DMS114 treated with DMSO at 0.1 percent for 48 hours (cell line): ENCODE data around the gene PIGZ.
A peak's percentile ranks its signal among the peaks of the same experiment; 100 is the strongest.

ENCODE experiments used
- DNase-seq: peaks from one replicate; lab custom pipeline; 2025; ENCODE audit not compliant: unreplicated experiment; lab: John Stamatoyannopoulos, UW

PIGZ gene

GRCh38 chr3:196985298-196985697, 16.7 kb upstream of the PIGZ start:
- no peak for DNase-seq

DNA sequence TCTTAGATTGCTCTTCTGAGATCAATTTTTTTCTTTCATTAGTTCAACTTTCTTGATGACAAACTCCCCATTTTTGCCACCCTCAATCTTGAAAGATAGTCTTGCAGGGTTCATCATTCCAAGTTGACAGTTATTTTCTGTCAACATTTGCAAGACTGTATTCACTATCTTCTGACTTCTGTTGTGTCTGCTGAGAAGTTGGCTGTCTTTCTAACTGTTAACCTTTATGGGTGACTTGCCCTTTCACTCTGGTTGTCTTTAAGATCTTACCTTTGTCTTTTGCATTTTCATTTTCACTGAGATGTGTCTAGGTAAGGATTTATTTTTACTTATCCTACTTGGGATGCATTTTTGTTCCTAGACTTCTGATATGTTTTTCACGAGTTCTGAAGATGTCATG, 14.6 kb upstream of the PIGZ start:
- no peak for DNase-seq

DNA sequence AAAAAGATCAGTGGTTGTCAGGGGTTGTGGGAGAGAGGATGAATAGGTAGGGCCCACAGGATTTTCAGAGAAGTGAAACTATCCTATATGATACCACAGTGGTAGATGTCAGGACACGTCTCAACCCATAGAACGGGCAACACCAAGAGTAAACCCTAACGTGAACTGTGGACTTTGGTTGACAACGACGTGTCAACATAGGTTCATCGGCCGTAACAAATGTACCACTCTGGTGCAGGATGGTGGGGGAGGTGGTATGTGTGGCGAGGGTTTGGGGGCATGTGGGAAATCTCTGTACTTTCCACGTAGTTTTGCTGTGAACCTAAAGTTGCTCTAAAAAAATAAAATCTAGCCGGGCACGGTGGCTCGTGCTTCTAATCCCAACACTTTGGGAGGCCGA, 13.0 kb upstream of the PIGZ start:
- no peak for DNase-seq

DNA sequence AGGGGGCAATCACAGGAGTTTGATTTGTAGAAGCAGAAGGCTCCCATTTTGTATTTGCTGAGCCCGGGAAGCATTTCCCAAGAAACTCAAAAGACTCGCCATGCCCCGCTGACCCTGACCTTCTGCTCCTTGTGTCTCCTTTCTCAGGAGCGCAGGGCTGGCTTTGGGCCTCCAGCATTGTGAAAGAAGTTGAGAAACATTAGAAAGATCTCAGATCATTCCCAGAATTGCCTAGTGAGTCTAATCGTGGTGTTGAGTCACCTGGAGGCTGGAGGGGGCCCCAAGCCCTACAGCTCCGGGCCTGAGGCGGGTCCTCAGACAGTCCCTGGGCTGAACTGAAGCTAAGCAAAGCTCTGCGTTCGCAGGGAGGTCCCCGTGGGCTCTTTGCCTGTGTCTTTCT, 10.9 kb upstream of the PIGZ start:
- DNase-seq: no peak

GRCh38 chr3:196976941-196977340, 8.3 kb upstream of the PIGZ start:
- no peak for DNase-seq

DNA sequence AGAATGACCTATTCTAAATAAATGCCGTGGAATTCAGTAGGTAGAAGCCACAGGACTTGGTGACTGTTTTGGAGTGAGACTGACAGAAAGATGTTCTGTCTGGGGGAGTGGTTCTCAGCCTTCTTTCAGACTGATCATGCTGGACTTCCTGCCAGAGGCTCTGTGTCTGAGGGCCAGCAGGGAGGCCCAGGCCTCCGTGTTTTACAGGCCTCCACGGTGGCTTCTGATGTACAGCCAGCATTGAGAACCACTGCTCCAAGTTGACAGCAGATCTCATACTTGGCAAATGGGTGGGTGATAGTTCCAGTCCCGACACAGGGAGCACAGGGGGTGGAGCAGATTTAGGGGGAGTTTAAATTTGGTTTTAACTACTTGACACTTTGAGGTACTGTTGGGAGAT, 6.7 kb upstream of the PIGZ start:
- DNase-seq: no peak

DNA sequence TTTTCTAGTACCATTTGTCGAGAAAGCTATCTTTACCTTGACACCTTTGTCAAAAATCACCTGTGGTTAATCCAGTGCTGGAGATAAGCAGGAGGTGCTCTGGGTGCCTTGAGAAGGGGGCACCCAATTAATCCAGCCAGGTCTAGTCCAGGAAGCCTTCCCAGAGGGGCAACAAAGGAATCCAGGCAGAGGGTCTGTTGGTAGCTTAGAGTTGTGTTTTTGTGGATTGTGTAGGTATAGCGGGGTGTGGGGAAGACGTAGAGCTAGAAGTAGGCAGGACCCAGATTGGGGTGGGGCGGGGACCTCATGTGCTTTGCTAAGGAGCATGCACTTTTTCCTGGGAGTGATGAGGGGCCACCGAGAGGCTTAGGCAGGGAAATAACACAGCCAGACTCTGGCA, 6.0 kb upstream of the PIGZ start:
- no peak for DNase-seq

DNA sequence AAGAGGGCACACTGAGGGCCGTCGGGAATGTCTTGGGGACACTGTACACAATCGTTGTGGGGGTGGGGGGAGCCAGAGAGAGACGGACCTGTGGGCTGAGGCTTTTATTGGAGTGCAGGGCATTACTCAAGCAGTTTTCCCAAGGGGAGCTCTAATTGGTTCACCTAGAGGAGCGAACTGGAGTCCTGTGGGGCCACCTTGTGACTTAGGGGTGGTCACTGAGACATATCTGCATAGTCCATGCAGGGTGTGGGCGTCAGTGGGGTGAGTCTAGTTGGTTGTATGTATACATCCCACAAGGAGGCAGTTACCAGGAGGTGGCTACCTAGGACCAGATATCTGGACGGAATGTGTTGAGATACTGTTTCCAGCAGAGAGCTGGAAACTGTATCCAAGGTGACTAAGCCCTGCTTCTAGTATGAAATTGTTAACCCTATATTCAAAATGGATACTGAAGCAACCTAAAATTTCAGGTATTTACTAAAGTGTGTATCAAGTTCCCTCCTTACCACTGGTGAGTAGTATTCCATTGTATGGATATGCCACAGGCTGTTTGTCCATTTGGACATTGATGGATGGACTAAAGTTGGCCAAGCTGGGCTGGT, 2.6 kb upstream of the PIGZ start:
- DNase-seq: no peak

- DNase-seq: no peak
These were observed 2.0 kb upstream of the PIGZ start for GRCh38 chr3:196970547-196971093.

GRCh38 chr3:196969660-196970546, 1.3 kb upstream of the PIGZ start:
- peak; percentile 29 for DNase-seq

DNA sequence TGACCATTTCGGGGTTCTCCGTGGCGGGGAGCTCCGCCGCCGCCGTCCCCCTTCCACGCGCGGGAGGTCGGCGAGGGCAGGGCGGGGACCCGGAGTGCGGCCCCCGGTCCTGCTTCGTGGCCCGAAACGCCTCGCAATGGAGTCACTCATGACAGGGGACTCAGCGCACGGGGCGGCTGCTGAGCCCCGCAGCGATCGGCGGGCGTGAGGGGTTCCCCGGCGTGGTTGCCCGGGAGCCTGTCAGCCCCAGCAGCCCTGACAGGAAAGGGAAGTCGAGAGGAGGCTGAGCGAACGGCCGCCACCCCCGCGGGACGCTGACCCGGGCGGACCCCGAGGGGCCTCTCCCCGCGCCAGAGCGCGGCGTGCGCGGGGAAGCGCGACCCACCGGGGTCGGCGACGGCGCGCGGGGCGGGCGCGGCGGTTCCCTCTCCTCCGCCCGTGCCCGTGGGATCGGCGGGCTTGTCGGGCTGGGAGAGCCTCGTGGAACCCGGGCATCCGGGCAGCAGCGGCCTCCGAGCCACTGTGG, 564 bp upstream of the PIGZ start:
- no peak for DNase-seq

GRCh38 chr3:196967412-196968232, 1.0 kb downstream of the PIGZ start:
- no peak for DNase-seq

GRCh38 chr3:196966526-196967401, 1.9 kb downstream of the PIGZ start:
- no peak for DNase-seq

DNA sequence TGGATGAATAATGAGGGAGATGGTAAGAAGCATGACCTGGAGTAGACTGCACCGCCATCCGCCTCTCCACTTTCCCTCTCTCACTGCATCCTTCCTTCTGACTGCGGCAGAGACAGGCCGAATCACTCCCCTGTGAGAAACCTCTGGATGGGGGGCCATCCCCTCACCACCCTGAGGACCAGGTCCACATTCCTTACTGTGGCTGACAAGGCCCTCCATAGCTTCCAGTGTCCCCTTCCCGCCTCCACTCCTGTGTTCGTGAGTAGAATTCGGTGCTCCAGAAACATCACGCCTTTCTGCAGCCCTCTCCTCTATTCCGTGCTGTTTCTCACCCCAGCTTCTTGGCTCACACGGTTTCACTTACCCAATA, 2.8 kb downstream of the PIGZ start:
- DNase-seq: no peak

DNA sequence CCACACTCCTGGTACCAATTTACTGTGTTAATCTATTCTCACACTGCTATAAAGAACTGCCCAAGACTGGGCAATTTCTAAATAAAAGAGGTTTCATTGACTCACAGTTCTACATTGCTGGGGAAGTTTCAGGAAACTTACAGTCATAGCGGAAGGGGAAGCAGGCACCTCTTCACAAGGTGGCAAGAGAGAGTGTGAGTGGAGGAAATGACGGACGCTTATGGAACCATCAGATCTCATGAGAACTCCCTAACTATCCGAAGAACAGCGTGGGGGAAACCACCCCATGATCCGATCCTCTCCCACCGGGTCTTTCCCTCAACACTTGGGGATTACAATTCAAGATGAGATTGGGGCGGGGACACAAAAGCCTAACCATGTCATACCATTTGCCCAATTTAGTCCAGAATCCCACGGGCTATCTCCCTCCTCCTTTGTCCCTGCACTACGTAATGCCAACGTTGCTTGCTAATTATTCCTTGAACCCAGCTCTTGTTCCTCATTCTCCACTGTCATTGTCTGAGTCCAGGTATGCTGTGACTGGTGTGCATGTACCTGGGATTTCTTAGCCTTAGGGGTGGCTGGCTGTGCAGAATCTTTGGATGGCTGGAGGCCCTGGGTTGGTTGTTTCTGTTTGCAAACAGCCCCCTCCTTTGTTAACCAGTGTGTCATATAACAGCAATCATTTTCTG, 3.4 kb downstream of the PIGZ start:
- DNase-seq: no peak

DNA sequence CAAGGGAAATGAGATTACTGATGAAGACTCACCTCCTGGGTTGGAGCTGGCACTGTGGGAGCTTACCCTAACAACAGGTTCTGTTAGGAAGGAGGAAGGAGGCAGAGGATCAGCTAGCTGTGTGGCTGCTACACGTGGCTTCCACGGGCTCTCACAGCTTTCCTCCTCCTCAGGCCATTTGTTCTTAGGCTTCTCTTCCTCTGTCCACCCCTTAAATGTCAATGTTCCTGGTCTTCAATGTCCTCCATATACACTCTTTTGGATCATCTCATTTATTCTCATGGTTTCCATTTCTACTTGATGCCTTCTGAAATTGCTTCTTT, 5.0 kb downstream of the PIGZ start:
- no peak for DNase-seq

DNA sequence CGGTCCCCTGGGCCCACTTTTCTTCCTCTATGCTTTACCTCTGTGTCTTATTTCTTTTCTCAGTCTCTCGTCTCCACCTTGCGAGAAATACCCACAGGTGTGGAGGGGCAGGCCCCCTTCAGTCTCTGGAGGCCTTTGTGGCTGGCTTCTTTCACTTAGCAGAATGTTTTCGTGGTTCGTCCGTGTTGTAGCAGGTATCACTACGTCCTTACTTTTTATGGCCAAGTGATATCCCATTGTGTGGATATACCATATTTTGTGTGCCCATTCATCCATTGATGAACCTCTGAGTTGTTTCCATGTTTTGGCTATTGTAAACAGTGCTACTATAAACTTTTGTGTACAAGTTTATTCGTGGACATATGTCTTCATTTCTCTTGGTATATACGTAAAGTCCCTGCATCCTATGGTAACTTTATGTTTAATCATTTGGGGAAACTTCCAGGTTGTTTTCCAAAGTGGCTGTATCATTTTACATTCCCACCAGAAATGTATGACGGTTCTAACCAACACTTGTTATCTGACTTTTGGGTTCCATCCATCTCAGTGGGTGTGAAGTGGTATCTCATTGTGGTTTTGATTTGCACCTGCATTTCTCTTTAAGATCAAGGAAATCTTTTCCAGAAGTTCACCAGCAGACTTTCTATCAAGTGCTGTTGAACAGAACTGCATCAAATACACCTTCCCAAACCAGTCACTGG, 5.6 kb downstream of the PIGZ start:
- DNase-seq: no peak

- no peak for DNase-seq
These were observed 6.3 kb downstream of the PIGZ start for GRCh38 chr3:196962108-196962929.

DNA sequence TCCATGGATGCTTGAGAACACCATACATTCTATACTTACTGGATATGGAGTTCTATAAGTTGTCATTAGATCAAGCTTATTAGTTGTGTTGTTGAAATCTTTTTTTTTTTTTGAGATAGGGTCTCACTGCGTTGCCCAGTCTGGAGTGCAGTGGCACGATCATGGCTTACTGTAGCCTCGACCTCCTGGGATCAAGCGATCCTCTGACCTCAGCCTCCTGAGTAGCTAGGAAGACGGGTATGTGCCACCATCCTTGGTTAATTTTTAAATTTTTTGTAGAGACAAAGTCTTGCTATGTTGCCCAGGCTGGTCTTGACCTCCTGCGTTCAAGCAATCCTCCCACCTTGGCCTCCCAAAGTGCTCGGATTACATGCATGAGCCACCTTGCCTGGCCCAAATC, 13.8 kb downstream of the PIGZ start:
- DNase-seq: no peak
